ENCODE results near the gene ACOX3.

DNA sequence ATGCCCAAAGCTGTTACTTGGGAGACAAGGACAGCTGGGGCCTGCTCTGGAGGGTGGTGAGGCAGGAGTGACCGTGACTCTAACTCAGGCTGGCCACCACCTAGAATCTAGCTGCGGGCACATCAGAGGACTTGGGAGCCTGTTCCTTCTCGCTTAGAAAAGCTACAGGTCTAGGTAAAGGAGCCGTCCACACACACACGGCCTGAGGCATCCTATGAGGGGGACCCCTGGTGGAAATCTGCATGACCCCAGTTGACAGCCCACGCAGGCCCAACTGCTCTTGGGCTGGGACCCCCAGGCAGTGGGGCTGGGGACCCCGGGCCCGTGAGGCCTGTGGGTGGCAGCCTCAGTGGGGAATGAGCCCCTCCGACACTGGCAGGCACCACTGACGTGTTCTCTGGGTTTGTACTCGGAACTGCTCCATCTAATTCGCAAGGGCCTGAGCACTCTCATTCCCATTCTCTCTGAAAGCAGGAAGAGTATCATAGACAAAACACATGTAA lies 75.6 kb downstream of the ACOX3 start:
- TF ChIP-seq, protein P1, sequence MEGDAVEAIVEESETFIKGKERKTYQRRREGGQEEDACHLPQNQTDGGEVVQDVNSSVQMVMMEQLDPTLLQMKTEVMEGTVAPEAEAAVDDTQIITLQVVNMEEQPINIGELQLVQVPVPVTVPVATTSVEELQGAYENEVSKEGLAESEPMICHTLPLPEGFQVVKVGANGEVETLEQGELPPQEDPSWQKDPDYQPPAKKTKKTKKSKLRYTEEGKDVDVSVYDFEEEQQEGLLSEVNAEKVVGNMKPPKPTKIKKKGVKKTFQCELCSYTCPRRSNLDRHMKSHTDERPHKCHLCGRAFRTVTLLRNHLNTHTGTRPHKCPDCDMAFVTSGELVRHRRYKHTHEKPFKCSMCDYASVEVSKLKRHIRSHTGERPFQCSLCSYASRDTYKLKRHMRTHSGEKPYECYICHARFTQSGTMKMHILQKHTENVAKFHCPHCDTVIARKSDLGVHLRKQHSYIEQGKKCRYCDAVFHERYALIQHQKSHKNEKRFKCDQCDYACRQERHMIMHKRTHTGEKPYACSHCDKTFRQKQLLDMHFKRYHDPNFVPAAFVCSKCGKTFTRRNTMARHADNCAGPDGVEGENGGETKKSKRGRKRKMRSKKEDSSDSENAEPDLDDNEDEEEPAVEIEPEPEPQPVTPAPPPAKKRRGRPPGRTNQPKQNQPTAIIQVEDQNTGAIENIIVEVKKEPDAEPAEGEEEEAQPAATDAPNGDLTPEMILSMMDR (tag by site-specific recombination; IDR thresholded peaks at IDR 0.05), result no peak
- TF ChIP-seq SCRT1 (tag by site-specific recombination; IDR thresholded peaks at IDR 0.05; ENCODE audit: borderline replicate concordance), result no peak
- TF ChIP-seq FEZF1 (tag by site-specific recombination; IDR thresholded peaks at IDR 0.05), result no peak
- TF ChIP-seq, protein P2, sequence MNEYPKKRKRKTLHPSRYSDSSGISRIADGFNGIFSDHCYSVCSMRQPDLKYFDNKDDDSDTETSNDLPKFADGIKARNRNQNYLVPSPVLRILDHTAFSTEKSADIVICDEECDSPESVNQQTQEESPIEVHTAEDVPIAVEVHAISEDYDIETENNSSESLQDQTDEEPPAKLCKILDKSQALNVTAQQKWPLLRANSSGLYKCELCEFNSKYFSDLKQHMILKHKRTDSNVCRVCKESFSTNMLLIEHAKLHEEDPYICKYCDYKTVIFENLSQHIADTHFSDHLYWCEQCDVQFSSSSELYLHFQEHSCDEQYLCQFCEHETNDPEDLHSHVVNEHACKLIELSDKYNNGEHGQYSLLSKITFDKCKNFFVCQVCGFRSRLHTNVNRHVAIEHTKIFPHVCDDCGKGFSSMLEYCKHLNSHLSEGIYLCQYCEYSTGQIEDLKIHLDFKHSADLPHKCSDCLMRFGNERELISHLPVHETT (tag by site-specific recombination; IDR thresholded peaks at IDR 0.05), result no peak
- no peak for TF ChIP-seq ZNF473 (tag by site-specific recombination; IDR thresholded peaks at IDR 0.05)
- TF ChIP-seq ZNF621 (tag by site-specific recombination; IDR thresholded peaks at IDR 0.05), result no peak
- no peak for TF ChIP-seq MZF1 (tag by site-specific recombination; IDR thresholded peaks at IDR 0.05; ENCODE audit: borderline replicate concordance)
- TF ChIP-seq ZFP69B (tag by site-specific recombination; IDR thresholded peaks at IDR 0.05), result no peak
- no peak for TF ChIP-seq ATF2 (tag by site-specific recombination; IDR thresholded peaks at IDR 0.05; ENCODE audit: low read depth)
- no peak for TF ChIP-seq ZNF404 (tag by site-specific recombination; IDR thresholded peaks at IDR 0.05)
- TF ChIP-seq KLF7 (tag by site-specific recombination; IDR thresholded peaks at IDR 0.05; ENCODE audit: borderline replicate concordance), result no peak
- TF ChIP-seq ZNF138 (tag by site-specific recombination; IDR thresholded peaks at IDR 0.05; ENCODE audit: borderline replicate concordance), result no peak
